Activated T-helper 1 cell treated with anti-CD3 and anti-CD28 coated beads, Interleukin-12 subunit alpha, Interleukin-12 subunit beta, Interleukin-2, Interleukin-4 antibody, amounts not matched to agents 30 ng/mL and 10 ng/mL and 1 ng/mL, durations not matched to agents 14 hours and 24 hours and 36 hours (primary cell): Measurements from ENCODE around the gene KCNK7. TPM values are rescaled to one million over a fixed set of nuclear protein-coding genes. Genes with fewer than 3 reads are reported as not detected.
"Not testable (repeated sequence)": the region's sequence is repeated elsewhere in the genome, so short reads cannot be mapped to it uniquely, and the experiment has no call there.

Source experiments
- DNase-seq: peaks from one replicate; pipeline ENCODE4 v3.0.0; 2021; ENCODE audit warnings: low spot score
- H3K27ac Mint-ChIP-seq: one replicate; pipeline ENCODE4 v1.8.0; 2021; ENCODE audit warnings: mild to moderate bottlenecking, mixed read lengths
- H3K27me3 Mint-ChIP-seq: one replicate; pipeline ENCODE4 v1.8.0; 2022; ENCODE audit warnings: mild to moderate bottlenecking, moderate library complexity, mixed read lengths; ENCODE audit not compliant: insufficient read depth
- H3K36me3 Mint-ChIP-seq: one replicate; pipeline ENCODE4 v1.8.0; 2021; ENCODE audit warnings: low read depth, mixed read lengths
- H3K4me1 Mint-ChIP-seq: one replicate; pipeline ENCODE4 v1.8.0; 2021; ENCODE audit warnings: low read depth, mixed read lengths
- H3K4me3 Mint-ChIP-seq: one replicate; pipeline ENCODE4 v1.8.0; 2021; ENCODE audit warnings: mild to moderate bottlenecking, moderate library complexity, mixed read lengths
- H3K9me3 Mint-ChIP-seq: one replicate; pipeline ENCODE4 v1.8.0; 2021; ENCODE audit warnings: mixed read lengths
- intact Hi-C: fragments of 100-400 bp; cut with micrococcal nuclease; formaldehyde crosslinking; loops from one replicate; pipeline ENCODE4 v1.15.1; 2024
- total RNA-seq: library from RNA; stranded (reverse); gene quantifications from 2 replicates; pipeline ENCODE4 v1.2.3, GENCODE V29; 2022

The KCNK7 gene
- total RNA-seq, 1 donor from 2014 or later = 1.6 TPM

DNA sequence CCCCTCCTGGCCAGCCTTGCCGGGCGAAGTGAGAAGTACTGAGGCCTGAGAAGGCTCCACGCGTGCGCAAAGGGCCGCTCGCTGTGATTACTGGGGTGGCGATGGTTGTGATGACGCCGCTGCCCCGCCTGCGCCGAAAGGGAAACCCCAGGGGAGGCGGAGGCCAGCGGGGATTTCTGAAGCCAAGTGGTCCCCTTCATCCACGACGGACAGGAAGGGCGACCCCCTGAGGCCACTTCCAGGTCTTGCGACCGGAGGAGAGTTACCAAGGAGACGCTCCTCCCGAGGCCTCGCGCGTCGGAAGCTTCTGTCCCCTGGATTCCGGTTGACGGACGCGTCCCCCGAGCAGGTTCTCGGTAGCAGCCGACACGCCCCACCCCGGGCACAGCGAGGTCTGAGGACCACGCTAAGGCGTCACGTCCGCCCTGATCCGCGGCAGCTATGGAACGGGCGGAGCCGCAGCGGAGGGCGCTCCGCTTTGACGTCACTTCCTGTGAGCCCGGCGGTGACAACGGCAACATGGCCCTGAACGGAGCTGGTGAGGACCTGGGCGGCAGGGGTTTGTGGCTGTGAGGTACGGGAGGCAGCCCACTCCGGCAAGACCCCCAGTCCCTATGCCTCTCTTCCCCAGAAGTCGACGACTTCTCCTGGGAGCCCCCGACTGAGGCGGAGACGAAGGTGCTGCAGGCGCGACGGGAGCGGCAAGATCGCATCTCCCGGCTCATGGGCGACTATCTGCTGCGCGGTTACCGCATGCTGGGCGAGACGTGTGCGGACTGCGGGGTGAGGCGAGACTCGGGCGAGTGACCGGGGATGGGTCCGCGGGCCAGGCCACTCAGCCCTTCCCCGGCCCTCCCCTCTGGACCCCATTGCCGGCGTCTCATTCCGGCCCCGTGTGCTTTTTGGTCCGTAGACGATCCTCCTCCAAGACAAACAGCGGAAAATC, 25.4 kb downstream of the KCNK7 start, which contains the start of gene ZNRD2:
Gene ZNRD2 (plus strand): TSS at position 505 of the 946 bp plus-strand sequence. CDS start 15 bp downstream, at position 520.
- intact Hi-C loops = loop anchor here (1.0 to 5.0 kb wide), 16 partner anchors 11 to 693 kb away; partner anchors contain the start of genes ATG2A, CFL1, EHD1 and FRMD8
- Mint-ChIP-seq H3K36me3 (peaks cover 30% of the 10 kb centered on the region), H3K4me3 (peak within 1 kb of the TSS; percentile 99), H3K9me3 (no peaks in the 10 kb centered on the region), H3K27ac (peak within 1 kb of the TSS; percentile 98), H3K27me3 (no peaks in the 10 kb centered on the region), H3K4me1 (peaks cover 64% of the 10 kb centered on the region)
- DNase-seq = peak; percentile 99

DNA sequence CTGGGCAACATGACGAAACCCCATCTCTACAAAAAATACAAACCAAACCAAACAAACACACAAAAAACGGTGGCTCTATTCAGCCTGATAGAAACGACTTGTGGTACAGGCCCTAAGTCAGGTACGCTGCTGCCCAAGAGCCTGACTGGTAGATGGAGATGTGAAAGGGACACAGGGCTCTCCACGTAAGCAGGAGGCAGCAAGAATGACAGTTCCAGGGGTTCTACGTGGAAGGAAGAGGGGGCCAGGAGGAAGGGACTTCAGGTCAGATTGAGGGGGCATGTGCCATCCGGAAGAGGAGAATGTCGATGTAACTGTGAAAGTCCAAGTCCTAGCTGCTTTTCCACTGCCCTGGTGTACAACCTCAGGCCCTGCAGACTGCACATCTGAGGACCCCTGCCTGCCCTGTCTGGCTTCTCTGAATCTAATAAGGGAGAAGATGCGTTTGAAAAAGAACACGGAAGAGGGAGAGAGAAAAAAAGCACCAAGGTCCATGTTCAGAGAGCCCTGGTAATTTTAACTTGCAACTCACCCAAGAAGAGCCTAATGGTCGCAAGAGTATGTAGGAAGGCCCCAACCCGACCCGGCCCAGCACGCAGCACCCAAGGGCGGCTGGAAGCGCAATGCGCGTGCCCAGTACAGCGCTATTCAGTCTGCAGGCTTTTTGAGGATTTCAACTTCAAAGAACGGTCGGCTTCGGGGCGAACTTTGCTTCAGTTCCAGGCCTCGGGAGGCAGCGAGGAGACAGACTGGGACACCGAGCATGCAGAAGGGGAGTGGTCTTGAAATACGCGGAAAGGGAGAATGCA, 26.2 kb downstream of the KCNK7 start:
- Mint-ChIP-seq H3K27ac (peak overlapping the region; percentile 98), H3K9me3 (no peaks in the 10 kb centered on the region), H3K36me3 (peaks cover 30% of the 10 kb centered on the region), H3K27me3 (no peaks in the 10 kb centered on the region), H3K4me1 (peaks cover 64% of the 10 kb centered on the region), H3K4me3 (peak overlapping the region; percentile 99)
- no peak for DNase-seq
- intact Hi-C loops = loop anchor here (1.0 kb wide), 1 partner anchor 10 kb away; no protein-coding TSS in a partner anchor

GRCh38 chr11:65565624-65566453, 29.8 kb downstream of the KCNK7 start:
- H3K27me3 Mint-ChIP-seq = no peaks in the 10 kb centered on the region
- peak overlapping the region; percentile 56 for H3K4me3 Mint-ChIP-seq
- no peaks in the 10 kb centered on the region for H3K9me3 Mint-ChIP-seq
- DNase-seq = no peak
- H3K36me3 Mint-ChIP-seq = peaks cover 16% of the 10 kb centered on the region
- peak overlapping the region; percentile 89 for H3K27ac Mint-ChIP-seq
- intact Hi-C loops = no loop called here
- peaks cover 46% of the 10 kb centered on the region for H3K4me1 Mint-ChIP-seq

- H3K27ac Mint-ChIP-seq = peak overlapping the region; percentile 89
These were observed 30.6 kb downstream of the KCNK7 start for GRCh38 chr11:65564879-65565559.

GRCh38 chr11:65563601-65564000, 32.0 kb downstream of the KCNK7 start:
- peaks cover 57% of the 10 kb centered on the region for H3K4me1 Mint-ChIP-seq
- intact Hi-C loops = no loop called here
- no peak overlapping the region for H3K4me3 Mint-ChIP-seq
- peaks cover 10% of the 10 kb centered on the region for H3K36me3 Mint-ChIP-seq
- H3K27me3 Mint-ChIP-seq = no peaks in the 10 kb centered on the region
- no peak overlapping the region for H3K27ac Mint-ChIP-seq
- DNase-seq = no peak
- H3K9me3 Mint-ChIP-seq = no peaks in the 10 kb centered on the region

More at GRCh38 chr11:65564879-65565559, 30.6 kb downstream of the KCNK7 start:
- intact Hi-C loops, DNase-seq, H3K9me3 Mint-ChIP-seq, H3K27me3 Mint-ChIP-seq: not testable (repeated sequence)
- peaks cover 54% of the 10 kb centered on the region for H3K4me1 Mint-ChIP-seq
- H3K36me3 Mint-ChIP-seq = peaks cover 13% of the 10 kb centered on the region
- H3K4me3 Mint-ChIP-seq = peak overlapping the region; percentile 56

DNA sequence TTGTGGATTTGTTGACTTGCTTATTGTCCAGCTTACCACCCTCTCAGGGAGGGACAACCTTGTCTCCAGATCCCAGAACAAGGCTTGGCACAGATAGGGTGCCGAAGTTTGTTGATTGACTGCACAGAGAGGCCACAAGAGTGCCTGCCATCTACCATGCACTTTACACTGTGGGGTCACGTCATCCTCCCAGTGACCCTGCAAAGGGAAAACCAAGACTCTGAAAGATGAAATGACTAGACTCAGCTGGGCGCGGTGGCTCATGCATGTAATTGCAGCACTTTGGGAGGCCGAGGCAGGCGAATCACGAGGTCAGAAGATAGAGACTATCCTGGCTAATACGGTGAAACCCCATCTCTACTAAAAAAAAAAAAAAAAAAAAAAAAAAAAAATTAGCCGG, 32.8 kb downstream of the KCNK7 start:
- no peak overlapping the region for H3K27ac Mint-ChIP-seq
- DNase-seq = no peak
- no peak overlapping the region for H3K4me3 Mint-ChIP-seq
- H3K4me1 Mint-ChIP-seq = peaks cover 49% of the 10 kb centered on the region
- no peaks in the 10 kb centered on the region for H3K9me3 Mint-ChIP-seq
- peaks cover 5% of the 10 kb centered on the region for H3K36me3 Mint-ChIP-seq
- no peaks in the 10 kb centered on the region for H3K27me3 Mint-ChIP-seq
- intact Hi-C loops = no loop called here

GRCh38 chr11:65562020-65562419, 33.6 kb downstream of the KCNK7 start:
- no peaks in the 10 kb centered on the region for H3K27me3 Mint-ChIP-seq
- peaks cover 53% of the 10 kb centered on the region for H3K4me1 Mint-ChIP-seq
- H3K27ac Mint-ChIP-seq = peak overlapping the region; percentile 31
- peaks cover 5% of the 10 kb centered on the region for H3K36me3 Mint-ChIP-seq
- intact Hi-C loops = no loop called here
- no peak for DNase-seq
- no peak overlapping the region for H3K4me3 Mint-ChIP-seq
- H3K9me3 Mint-ChIP-seq = no peaks in the 10 kb centered on the region

- Mint-ChIP-seq H3K36me3 (peaks cover 2% of the 10 kb centered on the region), H3K27me3 (no peaks in the 10 kb centered on the region), H3K4me1 (peaks cover 53% of the 10 kb centered on the region), H3K9me3 (no peaks in the 10 kb centered on the region), H3K4me3 (no peak overlapping the region), H3K27ac (peak overlapping the region; percentile 64)
- intact Hi-C loops = no loop called here
- no peak for DNase-seq
These were observed 34.8 kb downstream of the KCNK7 start for GRCh38 chr11:65560555-65561418.

DNA sequence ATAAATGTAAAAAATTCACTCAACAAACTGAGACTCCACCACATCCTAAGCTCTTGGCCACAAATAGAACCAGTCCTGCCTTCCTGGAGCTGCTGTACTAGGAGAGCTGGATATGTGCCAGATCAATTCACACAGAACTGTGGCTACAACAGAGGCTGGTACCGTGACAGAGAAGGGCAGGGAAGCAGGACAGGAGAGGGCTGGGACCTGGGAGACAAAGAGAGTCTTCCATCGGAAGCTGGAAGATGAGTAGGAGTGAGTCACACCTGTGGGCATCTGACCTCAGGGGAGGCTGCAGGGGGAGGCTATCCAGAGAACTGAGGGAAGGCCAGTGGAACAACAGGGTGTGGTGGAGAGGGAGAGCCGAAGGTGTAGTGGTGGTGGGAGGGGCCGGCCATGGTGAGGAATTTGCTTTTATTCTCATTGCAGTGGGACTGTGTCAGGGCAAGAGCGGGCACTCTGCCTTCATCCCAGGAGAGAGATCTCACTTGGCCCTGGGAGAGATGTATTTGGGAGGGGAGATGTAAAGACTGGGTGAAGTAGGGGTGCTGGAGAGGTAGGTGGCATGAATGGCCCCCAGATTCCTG, 35.6 kb downstream of the KCNK7 start:
- H3K4me3 Mint-ChIP-seq = no peak overlapping the region
- H3K27ac Mint-ChIP-seq = peak overlapping the region; percentile 64
- intact Hi-C loops = loop anchor here (1.0 kb wide), 1 partner anchor 9 kb away; no protein-coding TSS in a partner anchor
- H3K36me3 Mint-ChIP-seq = peaks cover 2% of the 10 kb centered on the region
- H3K9me3 Mint-ChIP-seq = no peaks in the 10 kb centered on the region
- H3K27me3 Mint-ChIP-seq = no peaks in the 10 kb centered on the region
- peaks cover 53% of the 10 kb centered on the region for H3K4me1 Mint-ChIP-seq
- no peak for DNase-seq

- H3K27ac Mint-ChIP-seq = peak overlapping the region; percentile 64
- H3K27me3 Mint-ChIP-seq = no peaks in the 10 kb centered on the region
- H3K9me3 Mint-ChIP-seq = no peaks in the 10 kb centered on the region
- intact Hi-C loops = loop anchor here (1.0 kb wide), 1 partner anchor 10 kb away; no protein-coding TSS in a partner anchor
- H3K4me3 Mint-ChIP-seq = peak overlapping the region; percentile 59
- peaks cover 2% of the 10 kb centered on the region for H3K36me3 Mint-ChIP-seq
- no peak for DNase-seq
- H3K4me1 Mint-ChIP-seq = peaks cover 54% of the 10 kb centered on the region
These were observed 36.1 kb downstream of the KCNK7 start for GRCh38 chr11:65559535-65559934.
